NCI-H1436 treated with DMSO at 0.1 percent for 48 hours (cell line): ENCODE measurements around the gene ERGIC1.
A peak's percentile ranks its signal among the peaks of the same experiment; 100 is the strongest.
"Not testable (repeated sequence)": the region's sequence is repeated elsewhere in the genome, so short reads cannot be mapped to it uniquely, and the experiment has no call there.

Experiments used
- DNase-seq: peaks from one replicate; lab custom pipeline; 2025; lab: John Stamatoyannopoulos, UW

Gene ERGIC1

DNA sequence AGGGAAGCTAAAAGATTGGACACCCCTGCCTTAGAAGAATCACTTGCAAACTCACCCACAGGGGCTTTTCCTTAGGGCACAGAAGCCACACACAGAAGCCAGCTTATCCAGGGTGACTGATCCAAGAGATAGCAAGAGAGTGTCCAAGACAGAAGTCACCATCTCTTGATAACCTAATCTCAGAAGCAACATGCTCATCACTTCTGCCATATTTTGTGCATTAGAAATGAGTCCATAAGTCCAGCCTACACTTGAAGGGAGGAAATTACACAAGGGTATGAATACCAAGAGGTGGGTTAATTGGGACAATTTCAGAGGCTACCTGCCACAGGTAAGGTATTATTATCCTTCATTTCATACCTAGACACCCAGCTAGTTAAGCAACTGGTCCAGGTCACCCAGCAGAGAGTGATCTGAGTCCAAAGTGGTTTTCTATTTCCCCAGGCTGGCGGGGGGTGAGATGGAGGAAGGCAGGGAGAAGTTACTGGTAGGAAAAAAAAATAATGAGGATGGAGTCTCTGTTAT is 3.7 kb upstream of the ERGIC1 start:
- DNase-seq, result no peak

GRCh38 chr5:172830876-172831662 is 3.0 kb upstream of the ERGIC1 start:
- no peak for DNase-seq

DNA sequence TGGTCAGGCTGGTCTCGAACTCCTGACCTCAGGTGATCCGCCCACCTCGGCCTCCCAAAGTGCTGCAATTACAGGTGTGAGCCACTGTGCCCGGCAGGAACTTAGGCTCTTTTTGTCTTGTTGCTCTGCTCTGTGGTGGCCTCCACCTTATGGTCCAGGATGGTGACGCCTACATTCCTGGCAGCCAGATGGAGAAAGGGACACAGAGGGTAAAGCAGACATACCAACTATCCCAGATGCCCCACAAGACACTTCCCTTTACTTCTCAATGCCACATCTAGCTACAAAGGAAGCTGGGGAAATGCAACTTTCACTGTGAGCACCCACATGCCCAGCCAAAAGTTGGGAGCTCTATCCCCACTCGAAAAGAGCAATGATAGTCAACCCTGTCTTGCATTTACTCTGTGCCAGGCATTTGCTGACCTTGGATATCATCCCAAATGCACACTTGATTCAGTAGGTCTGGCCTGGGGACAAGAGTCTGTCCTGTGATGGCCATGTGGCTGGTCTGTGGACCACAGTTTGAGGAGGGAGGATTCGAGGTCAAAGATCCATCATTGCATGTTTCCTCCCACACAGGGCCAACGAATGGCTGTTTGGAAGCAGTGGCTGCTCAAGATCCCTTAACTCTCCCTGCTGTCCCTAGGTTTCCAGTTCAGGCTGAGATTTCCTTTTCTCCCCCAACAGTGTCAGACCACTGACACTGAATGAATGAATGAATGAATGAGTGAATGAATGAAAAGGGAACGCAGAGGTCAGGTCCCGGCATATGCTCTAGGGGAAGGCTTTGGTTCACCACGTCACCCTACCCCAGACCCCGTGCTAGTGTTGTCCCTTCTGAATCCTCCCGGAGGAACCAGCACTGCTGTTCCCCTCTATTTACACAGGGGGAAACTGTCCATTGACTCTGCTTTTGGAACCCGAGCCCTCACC is 1.4 kb upstream of the ERGIC1 start:
- no peak for DNase-seq

DNA sequence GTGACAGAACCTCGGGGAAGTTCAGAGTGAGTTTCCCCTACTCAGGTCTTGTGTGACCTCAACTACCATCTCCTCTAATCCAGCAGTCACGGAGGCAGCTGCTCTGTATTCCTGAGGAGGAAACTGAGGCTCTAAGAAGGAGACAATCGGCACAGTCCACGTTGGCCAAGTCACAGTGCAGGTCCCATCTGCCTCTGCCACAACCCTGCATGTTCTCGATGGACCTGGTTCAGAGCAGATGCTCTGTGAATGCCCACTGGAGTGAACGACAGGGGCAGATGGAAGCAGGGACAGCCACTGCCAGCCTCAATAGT is 722 bp upstream of the ERGIC1 start:
- DNase-seq, result no peak

DNA sequence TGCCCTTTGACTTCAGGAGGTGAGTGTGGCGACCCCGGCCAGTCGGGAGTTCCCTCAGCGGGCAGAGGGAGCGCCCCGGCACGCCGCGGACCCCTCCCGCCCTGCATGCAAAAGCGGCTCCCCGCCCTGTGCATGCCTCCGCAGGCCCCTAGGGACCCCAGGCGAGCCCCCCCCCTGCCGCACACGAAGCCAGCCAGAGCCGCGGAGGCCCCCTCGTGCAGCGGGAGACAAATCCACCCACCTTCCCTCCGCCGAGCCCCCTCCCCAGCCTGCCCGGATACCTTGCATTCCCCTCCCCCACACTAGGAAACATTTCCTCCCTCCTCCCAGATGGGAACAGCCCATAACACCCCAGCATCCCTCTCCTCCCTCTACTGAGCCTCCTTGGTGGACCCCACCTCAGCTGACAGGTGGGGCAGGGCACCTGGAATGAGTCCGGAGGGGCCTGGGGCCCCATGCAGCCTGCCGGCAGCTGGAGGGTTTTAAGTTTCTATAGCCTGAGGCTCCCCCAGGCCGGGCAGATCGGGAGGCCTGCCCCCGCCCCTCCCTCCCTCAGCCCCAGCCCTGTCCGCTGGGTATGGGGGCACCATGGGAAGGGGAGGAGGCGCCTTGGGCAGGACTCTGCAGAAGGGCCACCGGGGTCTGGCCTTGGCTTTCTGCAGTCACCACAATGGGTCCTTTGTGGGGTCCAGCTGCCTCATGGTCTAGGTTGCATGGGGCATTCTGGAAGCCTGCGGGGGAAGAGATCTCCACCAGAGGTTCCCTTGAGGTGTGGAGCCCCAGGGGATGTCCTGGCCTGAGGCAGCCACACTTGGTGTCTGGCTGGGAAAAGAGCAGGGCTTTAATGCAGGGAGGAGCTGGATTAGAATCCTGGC is 601 bp downstream of the ERGIC1 start:
- DNase-seq, result no peak

GRCh38 chr5:172835290-172835993 is 1.4 kb downstream of the ERGIC1 start:
- DNase-seq, result no peak

DNA sequence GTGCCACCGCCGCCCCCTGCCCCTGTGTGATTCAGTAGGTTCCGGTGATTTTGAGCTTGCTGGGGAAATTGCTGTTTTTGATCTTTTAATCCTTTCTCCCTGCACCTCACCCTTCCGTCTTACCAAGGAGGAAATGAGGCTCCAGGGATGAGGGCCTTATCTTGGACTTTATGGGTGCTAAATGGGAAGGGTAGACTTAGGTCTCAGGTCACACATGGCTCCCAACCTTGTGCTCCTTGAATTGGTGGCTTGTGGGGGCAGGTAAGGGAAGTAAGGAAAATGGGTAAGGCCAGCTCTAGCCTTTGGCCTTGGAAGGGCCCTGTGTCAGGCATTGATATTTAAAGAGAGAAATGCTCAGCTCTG is 1.9 kb downstream of the ERGIC1 start:
- no peak for DNase-seq

- peak; percentile 27 for DNase-seq
These were observed 3.6 kb downstream of the ERGIC1 start for GRCh38 chr5:172837640-172838039.

DNA sequence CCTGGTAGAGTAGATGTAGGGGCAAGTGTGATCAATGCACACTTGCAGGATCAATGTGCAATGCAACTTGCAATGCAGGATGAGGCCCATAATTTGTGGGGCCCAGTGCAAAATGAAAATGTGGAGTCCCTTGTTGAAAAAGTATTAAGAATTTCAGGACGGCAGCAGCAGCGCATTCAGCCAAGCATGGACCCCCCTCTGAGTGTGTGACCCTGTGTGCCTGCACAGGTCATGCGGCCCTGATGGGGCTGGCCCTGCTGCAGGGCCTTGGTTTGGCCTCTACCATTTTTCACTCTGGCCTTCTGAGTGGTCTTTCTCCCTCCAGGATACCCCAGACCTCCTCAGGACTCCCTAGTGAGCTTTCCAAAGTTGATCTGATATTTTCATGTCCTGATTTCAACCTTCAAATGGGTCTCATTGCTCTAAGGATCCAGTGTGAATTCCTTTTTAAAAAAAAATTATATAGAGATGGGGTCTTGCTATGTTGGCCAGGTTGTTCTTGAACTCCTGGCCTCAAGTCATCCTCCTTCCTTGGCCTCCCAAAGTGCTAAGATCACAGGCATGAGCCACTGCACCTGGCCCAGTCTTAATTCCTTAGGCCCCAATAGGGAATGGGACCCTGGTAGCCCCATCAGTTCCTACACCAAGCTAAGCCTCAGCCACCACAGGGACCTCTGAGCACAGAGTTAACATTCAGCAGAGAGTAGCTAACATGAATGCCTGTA is 4.3 kb downstream of the ERGIC1 start:
- no peak for DNase-seq

GRCh38 chr5:172839669-172840431 is 5.8 kb downstream of the ERGIC1 start:
- no peak for DNase-seq

DNA sequence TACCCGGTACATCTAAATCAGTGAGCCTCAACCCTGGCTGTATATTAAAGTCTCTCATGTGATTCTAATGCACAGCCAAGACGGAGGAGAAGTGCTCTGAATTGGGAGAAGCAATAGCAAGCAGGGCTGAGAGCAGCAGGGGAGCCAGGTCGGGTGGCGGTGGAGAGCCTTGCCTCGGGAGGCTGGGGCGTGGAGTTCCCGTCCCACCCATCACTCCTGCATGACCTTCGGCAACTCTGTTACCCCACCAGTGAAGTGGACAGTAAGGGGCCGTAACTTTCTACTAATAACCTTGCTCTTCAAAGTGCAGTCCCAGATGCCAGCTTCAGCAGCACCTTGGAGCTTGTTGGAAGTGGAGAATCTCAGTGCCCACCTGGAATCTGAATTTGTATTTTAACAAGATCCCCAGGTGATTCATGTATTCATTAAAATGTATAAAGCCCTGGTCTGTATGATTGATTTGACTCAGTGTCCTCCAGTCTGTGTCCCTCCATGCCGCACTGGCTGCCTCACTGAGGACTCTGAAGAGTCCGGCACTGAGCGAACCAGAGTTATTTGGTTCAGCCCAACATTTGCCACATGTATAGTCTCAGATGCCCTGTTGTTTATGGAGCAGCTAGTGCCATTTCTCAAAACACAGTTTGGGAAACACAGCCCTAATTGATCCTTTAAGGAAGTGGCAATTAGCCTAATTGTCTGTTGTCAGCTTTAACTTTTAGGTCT is 6.5 kb downstream of the ERGIC1 start:
- DNase-seq, result no peak

DNA sequence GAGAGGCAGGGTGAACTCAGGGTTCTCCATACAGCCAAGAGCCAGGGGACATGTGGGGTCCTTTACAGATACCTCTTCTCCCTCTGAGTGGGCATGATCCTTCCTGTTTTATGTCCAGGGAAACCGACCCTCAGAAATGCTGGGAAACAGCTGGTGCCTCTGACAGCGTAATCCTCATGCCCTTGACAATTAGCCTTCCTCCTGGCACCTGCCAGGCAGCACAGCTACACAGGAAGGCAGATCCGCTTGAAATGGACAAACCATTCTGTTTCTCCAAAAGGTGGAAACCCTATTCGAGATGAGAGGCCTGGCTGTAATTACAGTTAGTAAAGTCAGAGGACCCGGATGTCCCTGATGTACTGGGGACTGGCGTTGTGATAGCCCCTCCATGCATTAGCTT is 7.2 kb downstream of the ERGIC1 start:
- DNase-seq, result no peak

DNA sequence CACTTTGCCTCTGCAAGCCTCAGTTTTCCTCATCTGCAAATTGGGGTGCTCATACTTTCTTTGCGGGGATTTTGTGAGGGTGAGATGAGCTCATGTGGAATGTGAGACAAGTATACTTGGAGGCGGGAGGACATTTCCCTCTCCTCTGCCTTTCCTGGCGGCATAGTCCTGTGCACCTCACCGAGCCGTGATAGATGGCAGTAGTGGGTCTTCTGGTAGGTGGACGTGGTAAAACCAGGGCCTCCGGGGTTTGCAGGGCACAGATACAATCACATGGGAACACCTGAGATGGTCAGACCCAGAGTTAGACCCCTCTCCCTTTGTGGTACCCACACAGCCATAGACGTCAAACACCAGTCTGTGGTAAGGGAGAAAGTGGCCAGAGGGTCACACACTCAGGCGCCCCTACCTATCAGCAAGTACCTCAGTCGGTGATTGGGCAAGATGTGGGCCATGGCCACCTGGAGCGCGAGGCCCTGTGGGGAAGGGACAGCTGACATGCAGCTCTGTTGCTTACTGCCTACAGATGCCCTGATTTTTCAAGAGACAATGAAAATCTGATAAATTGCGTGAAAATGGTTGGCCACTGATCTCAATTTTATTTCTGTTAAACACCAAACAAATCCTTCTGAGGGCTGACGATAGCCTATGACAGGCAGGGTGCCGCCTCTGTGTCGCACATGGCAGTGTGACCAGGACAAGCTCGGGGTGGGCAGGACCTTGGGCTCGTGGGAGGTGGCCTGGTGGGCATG is 9.9 kb downstream of the ERGIC1 start:
- no peak for DNase-seq

GRCh38 chr5:172844577-172844838 is 10.5 kb downstream of the ERGIC1 start:
- no peak for DNase-seq

DNA sequence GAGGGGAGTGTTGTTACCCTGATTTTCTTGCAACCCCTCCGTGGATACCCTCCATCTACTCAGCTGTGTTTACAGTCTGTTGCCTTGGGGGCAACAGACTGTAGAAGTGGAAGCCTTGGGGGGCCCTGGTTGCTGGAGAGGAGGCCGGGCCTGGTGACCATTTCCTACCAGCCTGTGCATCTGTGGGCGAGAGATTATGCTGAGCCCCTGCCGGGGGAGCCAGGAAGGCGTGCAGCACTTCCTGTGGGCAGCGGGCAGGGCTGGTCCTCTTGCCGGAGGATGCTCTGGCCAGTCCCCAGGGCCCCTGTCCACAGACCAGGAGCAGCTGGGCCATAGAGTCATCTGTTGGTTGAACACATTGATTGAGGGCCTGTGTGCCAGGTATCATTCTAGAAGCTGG is 11.1 kb downstream of the ERGIC1 start:
- DNase-seq, result no peak

DNA sequence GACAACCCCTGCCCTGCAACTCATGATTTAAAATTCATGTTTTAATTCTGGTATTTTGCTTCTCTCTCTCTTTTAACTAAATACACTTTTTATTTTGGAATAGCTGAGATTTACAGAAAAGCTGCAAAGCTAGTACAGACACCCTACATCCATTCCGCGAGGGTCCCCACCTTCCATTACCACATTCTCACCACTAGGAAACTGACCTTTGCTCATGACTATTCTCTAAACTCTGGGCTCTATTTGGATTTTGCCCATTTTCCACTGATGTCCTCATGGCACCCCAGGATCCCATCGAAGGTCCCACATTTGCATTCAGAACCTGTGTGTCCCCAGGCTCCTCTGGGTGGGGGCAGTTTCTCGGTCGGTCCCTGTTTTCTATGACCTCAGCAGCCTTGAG is 11.5 kb downstream of the ERGIC1 start:
- DNase-seq, result no peak

GRCh38 chr5:172846249-172846648 is 12.2 kb downstream of the ERGIC1 start:
- no peak for DNase-seq

GRCh38 chr5:172846677-172847076 is 12.6 kb downstream of the ERGIC1 start:
- no peak for DNase-seq

GRCh38 chr5:172847584-172847983 is 13.5 kb downstream of the ERGIC1 start:
- DNase-seq, result not testable (repeated sequence)
